C1 segment of cervical spinal cord (tissue), 14 donors: Measurements from ENCODE around the gene CSTPP1.
"Not testable (repeated sequence)": the region's sequence is repeated elsewhere in the genome, so short reads cannot be mapped to it uniquely, and the experiment has no call there.

ENCODE experiments used
- DNase-seq, 14 donors: peaks; one replicate each; lab custom pipeline; 2025; lab: John Stamatoyannopoulos, UW

CSTPP1 gene

DNA sequence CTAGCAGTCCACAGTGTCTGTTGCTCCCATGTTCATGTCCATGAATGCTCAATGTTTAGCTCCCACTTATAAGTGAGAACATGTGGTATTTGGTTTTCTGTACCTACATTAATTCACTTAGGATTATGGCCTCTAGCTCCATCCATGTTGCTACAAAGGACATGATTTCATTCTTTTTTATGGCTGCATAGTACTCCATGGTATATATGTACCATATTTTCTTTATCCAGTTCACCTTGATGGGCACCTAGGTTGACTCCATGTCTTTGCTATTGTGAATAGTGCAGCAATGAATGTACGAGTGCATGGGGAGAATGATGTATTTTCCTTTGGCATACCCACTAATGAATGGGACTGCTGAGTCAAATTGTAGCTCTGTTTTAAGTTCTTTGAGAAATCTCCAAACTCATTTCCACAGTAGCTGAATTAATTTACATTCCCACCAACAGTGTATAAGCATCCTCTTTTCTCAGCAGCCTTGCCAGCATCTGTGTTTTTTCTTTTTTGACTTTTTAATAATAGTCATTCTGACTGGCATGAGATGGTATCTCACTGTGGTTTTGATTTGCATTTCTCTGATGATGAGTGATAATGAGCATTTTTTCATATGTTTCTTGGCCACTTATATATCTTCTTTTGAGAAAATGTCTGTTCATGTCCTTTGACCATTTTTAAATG, 53.4 kb downstream of the CSTPP1 start:
- not testable (repeated sequence) for DNase-seq

DNA sequence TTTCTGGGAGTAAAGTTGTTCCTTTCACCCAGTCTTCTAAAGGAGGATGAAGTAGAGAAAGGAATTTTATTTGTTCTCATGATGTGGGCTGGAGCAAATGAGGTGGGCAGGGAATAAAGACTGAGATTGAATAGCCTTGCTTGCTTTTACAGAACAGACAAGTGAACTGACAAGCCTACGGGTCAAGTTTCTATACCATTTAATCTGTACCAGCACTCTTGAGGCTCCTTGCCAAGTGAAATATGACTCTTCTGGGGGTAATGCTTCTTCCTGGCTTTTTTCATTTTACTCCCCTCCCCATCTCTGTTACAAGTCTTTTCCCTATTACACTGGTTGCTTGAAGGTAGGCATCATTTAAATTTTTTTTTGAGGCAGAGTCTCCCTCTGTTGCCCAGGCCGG, 54.8 kb downstream of the CSTPP1 start:
- no peak for DNase-seq

DNA sequence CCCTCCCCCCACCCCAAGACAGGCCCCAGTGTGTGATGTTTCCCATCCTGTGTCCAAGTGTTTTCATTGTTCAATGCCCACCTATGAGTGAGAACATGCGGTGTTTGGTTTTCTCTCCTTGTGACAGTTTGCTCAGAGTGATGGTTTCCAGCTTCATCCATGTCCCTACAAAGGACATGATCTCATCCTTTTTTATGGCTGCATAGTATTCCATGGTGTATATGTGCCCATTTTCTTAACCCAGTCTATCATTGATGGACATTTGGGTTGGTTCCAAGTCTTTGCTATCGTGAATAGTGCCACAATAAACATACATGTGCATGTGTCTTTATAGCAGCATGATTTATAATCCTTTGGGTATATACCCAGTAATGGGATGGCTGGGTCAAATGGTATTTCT, 55.8 kb downstream of the CSTPP1 start:
- not testable (repeated sequence) for DNase-seq

DNA sequence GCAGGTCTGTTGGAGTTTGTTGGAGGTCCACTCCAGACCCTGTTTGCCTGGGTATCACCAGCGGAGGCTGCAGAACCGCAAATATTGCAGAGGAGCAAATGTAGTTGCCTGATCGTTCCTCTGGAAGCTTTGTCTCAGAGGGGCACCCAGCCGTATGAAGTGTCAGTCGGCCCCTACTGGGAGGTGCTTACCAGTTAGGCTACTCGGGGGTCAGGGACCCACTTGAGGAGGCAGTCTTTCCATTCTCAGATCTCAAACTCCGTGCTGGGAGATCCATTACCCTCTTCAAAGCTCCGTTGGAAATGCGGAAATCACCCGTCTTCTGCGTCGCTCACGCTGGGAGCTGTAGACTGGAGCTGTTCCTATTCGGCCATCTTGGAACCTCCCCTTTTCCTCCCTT, 61.2 kb downstream of the CSTPP1 start:
- not testable (repeated sequence) for DNase-seq

DNA sequence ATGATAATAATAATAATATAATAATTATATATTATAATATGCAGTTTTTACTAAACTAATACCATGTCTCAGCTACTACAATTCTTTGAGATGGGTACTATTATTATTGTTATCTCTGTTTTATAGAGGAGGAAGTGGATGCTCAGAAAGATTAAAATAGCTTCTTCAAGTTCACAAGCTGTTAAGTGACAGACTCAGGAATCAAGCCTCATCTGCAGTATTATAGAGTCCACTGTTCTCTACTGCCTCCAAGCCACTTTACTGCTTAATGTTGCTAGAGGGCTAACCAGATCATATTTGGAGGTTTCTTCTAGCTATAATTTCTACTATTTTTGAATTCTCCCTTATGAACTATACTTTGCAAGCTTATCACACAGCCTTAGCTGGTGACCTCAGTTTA, 62.7 kb downstream of the CSTPP1 start:
- no peak for DNase-seq

DNA sequence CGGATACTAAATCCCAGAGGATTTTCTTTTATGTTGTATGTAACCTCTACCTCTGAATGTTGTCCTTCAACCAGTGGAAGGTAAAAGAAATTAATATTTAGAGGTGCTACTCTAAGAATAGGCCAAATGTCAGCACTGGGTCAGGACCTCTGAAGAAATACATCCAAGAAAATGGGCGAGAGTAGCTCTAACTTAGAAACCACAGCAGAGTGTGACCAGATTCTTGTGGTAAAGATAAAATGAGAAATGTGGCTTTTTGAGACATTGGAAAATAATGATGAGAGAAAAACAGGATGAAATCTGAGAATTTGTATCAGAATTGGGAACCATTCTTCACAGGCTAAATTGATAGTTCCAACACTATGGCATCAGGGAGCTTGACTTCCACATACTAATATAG, 63.5 kb downstream of the CSTPP1 start:
- DNase-seq = no peak

DNA sequence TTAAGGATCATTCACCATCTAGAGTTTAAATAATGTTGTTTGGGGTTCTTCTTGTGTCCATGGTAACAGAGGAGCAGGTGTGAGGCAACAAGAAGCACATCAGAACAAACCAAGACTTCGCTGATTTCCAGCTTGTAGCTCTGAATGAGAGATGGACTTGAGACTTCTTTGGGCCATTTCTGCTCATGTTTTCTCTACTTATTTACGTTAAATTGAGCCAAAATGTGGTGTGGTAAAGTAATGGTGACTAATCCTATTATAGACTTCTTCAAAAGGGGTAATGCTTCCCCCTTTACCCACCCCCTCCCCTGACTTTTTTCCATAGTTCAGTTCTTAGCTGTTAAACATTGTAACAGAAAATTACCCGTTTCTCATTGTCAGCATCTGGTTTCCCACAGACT, 65.2 kb downstream of the CSTPP1 start:
- no peak for DNase-seq

DNA sequence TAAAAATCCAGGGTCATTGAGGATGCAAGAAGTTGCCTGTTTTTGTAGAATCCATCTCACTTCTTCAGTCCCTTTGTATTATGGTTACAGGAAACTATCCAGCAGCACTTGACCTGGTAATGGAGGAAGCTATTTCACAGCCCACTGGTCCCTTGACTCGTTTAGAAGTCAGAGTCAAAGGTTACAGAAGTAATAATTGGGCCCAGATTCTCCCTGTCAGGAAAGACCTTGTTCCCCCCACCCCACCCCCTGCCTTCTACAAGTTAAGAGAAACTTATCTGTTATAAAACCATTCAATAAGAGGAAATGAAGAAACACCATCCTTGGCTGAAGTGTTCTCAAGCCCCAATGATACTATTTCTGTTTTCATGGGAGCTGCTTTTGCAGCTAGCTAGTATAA, 65.8 kb downstream of the CSTPP1 start:
- no peak for DNase-seq

DNA sequence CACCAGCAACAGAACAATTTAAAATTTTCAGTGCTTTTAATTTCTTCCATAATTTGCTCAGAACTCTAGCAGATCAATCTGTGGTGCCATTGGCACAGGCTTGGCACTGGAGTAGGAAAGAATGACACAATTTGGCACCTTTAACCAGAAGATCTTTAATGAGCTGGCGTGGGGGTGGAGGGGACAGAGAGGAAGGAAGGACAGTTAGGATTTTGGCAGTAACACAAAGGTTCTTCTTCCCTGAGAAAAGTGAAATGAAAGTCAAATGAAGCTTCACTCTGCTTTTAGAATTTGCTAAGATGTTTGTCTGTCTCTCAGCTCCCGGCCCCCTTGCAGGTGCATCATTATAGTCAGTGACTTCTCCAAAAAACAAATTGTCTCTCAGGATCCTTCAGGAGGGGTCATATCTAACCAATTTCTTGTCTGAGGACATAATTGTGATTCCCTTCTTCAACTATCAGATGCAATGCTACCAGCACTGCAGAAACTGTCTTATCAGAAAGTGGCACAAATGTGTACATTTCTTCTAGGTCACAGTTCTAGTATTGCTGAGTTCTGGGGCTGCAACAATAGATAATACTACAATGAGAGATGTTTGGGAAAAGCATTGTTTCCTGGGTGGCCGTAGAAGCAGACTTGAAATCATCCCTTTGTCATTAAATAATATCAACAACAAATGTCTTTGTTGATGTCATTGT, 66.8 kb downstream of the CSTPP1 start:
- DNase-seq = peak in 5 of 14 donors; percentile 3 to 36 (median 13)

DNA sequence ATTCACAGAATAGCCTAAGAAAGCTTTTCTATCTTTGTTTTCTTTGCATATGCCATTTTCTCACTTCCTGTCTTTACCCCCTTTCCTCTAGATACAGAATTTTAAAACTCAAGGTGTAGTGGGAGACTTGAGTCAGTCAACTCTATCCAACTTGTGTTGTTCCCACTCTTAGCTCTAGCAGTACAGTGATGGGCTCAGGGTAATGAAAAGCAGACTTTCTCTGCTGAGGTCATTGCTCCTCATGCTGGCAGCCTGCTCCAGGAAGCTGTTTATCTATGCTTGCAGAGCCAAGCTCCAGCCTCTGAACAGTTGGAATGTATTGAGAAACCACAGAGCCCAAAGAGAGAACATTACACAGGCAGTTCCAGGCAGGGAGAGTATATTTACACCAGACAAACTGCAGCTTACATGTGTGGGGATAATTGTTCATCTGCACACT, 68.1 kb downstream of the CSTPP1 start:
- peak in 12 of 14 donors; percentile 8 to 87 (median 41) for DNase-seq

DNA sequence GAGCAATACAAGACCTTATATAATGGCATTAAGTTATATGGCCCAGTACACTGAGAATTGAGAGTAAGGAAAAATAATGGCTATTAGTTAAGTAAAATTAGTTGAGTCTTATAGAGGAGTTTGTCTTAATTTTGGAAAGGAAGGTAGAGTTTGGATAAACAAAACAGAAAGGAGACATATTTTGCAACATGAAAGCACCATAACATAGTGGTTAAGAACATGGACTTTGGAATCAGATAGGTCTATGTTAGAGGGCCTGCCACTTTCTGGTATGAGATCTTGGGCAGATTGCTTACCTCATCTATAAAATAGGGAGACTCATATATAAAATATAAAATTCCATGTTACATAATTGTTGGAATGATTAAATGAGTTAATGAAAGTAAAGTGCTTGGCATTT, 68.9 kb downstream of the CSTPP1 start:
- no peak for DNase-seq

DNA sequence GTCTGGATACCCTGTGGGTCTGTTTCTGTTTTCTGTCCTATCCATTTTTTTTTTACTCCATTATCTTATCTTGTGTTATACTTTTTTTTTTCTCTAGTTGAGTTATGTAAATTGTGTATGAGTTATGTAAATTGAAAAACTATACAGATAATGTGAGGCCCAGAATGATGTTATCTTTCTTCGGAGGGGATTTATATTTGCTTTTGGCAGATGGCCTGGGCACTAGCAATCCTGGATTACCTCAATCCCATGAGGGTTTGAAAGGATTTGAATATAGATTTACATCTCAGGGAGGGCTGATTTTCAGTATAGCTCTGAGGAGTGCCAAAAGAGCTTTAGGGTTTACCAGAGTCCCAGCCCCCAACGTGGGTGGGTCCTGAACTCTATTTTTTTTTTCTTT, 71.0 kb downstream of the CSTPP1 start:
- DNase-seq = no peak

DNA sequence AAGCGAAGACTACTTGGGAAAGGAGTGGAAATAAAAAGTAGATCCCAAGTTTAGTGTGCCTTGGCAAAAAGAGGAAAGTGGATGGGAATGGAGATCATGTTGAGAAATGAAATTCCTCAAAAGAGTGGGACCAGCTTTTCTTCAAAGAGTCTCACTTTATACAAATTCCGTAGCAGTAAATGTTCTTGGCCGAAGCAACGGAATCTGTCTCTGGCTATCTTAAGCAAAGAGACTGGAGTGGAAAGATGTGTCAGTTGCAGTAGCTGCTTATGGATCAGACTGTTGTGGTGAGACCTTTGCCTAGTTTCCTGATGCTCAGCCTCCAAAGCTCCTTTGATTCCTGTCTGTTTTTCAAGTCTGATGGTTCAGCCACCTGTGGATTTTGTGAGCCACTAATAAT, 73.6 kb downstream of the CSTPP1 start:
- DNase-seq = no peak

DNA sequence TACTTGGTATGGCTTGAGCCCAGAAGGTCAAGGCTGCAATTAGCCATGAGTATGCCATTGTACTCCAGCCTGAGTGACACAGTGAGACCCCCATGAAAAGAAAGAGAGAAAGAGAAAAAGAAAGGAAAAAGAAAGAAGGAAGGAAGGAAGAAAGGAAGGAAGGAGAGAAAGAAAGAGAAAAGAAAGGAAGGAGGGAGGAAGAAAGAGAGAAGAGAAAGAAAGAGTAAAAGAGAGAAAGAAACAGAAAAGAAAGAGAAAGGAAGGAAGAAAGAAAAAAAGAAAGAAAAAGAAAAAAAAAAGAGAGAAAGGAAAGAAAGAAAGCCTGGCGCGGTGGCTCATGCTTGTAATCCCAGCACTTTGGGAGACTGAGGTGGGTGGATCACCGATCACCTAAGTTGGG, 77.5 kb downstream of the CSTPP1 start:
- no peak for DNase-seq

DNA sequence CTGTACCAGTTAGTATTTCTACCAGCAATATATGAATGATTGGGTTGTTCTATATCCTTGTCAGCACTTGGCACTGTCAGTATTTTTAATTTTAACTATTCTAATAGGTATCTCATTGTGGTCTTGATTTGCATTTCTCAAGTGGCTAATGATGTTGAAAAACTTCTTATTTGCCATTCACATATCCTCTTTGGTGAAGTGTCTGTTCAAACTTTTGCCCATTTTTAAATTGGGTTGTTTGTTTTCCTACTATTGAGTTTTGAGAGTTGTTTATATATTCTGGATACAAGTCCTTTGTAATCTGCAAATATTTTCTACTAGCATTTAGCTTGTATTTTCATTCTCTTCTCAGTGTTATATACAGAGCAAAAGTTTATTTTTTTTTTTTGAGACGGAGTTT, 82.1 kb downstream of the CSTPP1 start:
- no peak for DNase-seq

DNA sequence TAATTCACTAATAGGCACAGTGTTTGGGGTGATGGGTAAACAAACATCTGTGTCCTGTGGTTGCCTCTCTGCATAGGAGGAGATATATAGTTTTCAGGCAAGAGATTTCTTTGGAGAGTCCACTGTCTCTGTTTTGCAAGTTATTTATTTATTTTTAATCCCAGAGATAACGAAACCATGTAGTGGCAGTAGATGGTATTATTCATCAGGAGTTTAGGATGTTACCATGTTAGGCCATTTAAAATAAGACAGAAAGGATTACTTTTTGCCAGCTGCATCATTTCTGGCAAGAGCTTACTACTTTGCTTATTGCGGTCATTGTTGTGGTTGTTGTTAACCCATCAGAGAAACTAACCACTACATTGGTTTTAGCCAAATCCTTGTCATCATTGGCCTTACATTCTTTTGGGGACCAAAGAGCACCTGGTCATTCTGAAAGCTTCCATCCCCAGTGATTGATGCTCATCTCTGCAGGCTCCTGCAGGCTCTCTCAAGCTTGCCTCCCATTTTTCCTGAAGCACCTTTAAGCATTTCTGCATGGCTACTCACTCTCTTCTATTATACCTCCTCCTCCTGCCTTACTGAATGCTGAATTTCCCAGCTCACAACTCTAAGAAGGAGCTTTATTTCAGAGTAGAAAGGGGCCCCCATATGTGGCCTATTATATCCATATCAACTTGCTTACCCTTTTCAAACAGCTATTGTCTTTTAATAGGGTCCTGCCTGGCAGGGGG, 84.4 kb downstream of the CSTPP1 start:
- DNase-seq = no peak

DNA sequence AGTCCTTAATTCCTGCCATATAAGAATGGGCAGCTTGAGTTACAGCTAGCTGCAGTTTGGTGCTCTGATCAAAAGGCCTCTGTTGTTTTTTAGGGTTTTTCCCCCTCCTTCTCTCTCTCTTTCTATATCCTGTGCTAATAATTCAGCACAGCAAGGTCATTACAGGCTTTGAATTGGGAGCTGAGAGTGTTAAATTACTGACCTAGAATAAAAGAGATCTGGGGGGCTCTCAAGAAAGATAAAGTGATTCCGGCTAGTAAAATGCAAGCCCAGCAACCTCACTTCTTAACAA, 84.9 kb downstream of the CSTPP1 start:
- DNase-seq = no peak

DNA sequence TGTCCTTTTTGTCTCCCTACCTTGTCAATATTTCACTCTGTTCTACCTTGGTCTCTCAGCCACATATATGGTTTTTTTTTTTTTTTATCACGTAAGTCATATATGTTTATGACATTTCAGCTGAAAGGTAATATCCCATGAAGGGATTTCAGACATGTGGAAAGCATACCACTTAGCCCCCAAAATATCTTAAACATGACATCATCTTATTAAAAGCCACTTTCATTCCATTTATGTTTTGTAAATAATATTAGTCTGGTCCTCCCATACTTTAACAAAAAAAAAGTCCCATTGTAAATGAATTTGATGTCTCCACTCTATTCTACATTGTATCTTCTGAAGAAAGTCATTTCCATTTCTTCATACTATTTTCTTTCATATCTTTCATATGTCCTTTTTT, 85.4 kb downstream of the CSTPP1 start:
- DNase-seq = no peak

DNA sequence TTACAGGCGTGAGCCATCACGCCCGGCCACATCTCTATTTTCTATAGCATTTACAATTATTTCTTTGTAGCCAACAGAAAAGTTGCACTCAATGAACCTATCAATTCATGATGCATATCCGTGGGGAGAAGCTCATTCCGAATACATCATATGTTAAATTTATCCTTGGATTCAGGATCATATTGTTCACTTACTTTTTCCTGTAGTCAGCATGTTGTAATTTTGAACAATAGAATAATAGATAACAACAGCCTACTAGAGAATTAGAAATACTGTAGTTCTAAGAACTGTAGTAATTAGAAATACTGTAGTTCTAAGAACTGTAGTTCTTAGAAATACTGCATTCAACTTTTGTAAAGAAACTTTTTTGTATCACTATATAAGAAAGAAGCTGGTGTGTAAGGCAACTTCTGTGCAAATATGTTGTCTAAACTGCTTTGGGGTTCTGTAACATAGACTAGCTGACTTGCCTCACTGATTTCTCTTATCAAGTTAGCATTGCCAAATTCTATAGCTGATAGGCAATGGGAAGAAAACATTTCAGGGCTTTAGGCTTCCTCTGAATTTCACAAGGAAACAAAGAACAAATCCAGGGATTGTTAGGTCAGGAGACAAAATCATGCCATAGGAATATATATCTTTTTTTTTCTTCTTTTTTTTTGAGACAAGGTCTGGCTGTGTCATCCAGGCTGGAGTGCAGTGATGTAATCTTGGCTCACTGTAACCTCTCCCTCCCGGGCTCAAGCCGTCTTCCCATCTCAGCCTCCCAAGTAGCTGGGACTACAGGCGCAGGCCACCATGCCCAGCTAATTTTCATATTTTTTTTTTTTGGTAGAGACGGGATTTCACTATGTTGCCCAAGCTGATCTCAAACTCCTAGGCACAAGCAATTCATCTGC, 91.9 kb downstream of the CSTPP1 start:
- no peak for DNase-seq

DNA sequence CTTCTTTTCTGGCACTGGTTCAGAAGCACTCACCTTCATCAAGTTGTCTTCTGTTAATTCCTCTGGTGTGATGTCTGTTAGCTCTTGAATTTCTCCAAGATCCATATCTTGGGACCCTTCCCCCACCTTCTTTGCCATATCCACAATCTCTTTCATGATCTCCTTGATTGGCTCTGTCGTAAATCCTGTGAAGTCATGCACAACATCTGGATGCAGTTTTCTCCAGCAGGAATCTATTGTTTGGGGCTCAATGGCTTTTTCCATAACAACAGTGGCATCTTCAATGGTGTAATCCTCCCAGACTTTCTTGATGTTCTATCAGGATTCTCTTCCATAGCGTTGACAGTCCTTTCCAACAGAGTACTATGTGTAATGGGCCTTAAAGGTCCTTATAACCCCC, 96.9 kb downstream of the CSTPP1 start:
- no peak for DNase-seq

DNA sequence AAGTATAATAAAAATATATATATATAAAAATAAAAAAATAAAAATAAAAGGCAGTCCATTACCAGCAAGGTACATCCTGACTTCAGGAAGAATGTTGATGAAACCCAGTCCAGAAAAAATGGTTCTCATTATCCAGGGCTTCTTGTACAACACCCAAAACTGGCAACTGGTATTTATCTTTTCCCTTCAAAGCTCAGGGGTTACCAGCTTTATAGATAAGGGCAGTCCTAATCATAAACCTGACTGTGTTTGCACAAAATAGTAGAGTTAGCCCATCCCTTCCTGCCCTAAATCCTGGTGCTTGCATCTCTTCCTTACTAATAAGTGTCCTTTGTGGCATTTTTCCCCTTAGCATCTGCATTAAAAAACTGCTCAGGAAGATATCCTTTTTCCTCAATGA, 97.5 kb downstream of the CSTPP1 start:
- DNase-seq = no peak

DNA sequence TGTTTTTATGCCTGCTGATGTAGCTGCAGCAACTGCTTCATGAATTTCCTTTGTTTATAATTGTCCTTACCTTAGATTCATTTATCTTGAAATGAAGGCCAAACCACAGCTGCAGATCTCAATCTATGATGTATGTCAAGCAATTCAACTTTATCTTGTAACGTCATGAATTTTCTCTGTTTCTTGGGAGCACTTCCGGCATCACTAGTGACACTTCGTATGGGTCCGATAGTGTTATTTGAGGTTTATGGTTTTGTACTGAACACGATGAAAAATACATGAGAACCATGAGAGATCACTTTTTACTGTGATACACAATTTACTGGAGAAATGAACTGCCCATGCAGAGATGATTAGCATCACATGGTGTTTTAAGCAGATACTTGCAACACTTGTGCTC, 98.5 kb downstream of the CSTPP1 start:
- DNase-seq = no peak
